ENCODE results near the gene SMARCD3. TPM values are rescaled to one million over a fixed set of nuclear protein-coding genes. Genes with fewer than 3 reads are reported as not detected.

Gene SMARCD3
- total and polyA plus RNA-seq, 8 donors = 11.6 to 105 (median 30.3) TPM

DNA sequence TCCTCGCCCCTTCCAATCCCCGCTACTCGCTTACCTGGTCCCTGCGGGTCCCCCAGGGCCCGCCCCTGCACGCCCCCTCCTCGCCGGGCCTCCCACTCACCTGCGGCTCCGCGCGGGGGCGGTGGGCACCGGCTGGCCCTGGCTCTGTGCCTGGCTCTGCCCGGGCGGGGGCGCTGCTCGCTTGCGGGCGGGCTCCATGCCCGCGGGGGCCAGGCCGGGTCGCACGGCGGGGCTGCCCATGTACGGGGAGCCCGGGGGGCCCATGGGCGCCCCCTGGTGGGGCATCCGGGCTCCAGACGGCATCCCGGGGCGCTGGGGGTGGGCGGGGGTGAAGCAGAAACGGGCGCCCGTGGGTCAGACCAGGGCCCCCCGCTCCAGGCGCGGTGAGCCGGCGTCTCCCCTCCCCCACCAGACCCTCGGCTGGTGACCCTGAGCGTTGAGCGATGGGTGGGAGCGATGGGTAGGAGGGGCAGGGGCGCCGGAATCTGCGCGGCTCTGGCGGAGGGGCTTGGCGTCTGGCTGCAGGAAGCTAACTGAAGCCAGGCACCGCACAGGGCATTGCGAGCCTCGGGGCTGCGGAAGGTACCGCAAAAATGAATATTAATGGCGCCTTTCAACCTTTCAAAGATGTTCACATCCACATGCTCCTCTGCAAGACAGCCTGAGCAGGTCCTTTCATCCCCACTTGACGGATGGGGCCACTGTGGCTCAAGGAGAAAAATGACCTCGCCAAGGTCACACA, 3.0 kb downstream of the SMARCD3 start:
- H3K9me3 ChIP-seq = no peaks in the 10 kb centered on the region
- peaks cover 57 to 82% (median 76%) of the 10 kb centered on the region in 4 donors for H3K4me1 ChIP-seq
- 5 to 14% (median 7%) methylated on average over 16 to 60 of the region's 60 CpGs for WGBS, 5 donors
- TF ChIP-seq, protein P1, sequence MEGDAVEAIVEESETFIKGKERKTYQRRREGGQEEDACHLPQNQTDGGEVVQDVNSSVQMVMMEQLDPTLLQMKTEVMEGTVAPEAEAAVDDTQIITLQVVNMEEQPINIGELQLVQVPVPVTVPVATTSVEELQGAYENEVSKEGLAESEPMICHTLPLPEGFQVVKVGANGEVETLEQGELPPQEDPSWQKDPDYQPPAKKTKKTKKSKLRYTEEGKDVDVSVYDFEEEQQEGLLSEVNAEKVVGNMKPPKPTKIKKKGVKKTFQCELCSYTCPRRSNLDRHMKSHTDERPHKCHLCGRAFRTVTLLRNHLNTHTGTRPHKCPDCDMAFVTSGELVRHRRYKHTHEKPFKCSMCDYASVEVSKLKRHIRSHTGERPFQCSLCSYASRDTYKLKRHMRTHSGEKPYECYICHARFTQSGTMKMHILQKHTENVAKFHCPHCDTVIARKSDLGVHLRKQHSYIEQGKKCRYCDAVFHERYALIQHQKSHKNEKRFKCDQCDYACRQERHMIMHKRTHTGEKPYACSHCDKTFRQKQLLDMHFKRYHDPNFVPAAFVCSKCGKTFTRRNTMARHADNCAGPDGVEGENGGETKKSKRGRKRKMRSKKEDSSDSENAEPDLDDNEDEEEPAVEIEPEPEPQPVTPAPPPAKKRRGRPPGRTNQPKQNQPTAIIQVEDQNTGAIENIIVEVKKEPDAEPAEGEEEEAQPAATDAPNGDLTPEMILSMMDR (IDR thresholded peaks at IDR 0.05) = peak in 3 of 7 experiments; percentile 70 to 83 (median 74)
- no peak for TF ChIP-seq POLR2A (IDR thresholded peaks at IDR 0.05)
- intact Hi-C loops (cut with DNase I; ENCODE audit: low total_unique reads) = loop anchor here (10.0 kb wide), 1 partner anchor 59 kb away; no protein-coding TSS in a partner anchor
- DNase-seq = peak; percentile 49 to 82
- peaks cover 0 to 38% (median 21%) of the 10 kb centered on the region in 3 donors for H3K27me3 ChIP-seq
- H3K4me3 ChIP-seq = peak overlapping the region; percentile 41 to 53 (median 46)
- peak overlapping the region in 4 of 5 donors; percentile 20 to 93 (median 28) for H3K27ac ChIP-seq
- peaks cover 0 to 22% (median 18%) of the 10 kb centered on the region in 4 donors for H3K36me3 ChIP-seq

DNA sequence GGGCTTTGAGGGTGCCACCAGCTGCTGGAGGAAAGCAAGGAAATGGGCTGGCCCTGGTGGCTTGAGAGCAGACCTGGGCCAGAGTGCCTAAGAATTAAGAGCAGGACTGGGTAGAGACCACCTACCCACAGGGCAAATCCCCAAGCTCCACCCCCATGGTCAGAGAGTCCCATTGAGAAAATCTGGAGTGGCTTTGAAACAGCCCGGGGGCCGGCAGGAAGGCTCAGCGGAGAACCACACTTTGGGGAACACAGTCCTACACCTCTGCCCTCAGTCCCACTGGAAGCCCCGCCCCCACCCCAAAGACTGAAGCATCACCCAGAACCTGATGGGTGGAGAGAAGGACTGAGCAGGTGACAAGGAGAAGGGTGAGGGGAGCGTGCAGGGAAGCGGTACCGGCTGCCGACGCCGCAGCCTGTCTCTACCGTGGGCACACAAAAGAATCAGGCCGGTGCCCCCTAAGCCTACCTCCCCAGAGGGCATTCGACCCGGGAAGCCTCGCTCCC, 3.6 kb downstream of the SMARCD3 start:
- intact Hi-C loops (cut with DNase I; ENCODE audit: low total_unique reads) = loop anchor here (10.0 kb wide), 1 partner anchor 60 kb away; no protein-coding TSS in a partner anchor
- Histone ChIP-seq H3K4me3 (peak overlapping the region; percentile 41 to 53 (median 46)), H3K36me3 (peaks cover 0 to 28% (median 25%) of the 10 kb centered on the region in 4 donors), H3K27me3 (peaks cover 0 to 38% (median 21%) of the 10 kb centered on the region in 3 donors), H3K4me1 (peaks cover 52 to 79% (median 69%) of the 10 kb centered on the region in 4 donors), H3K9me3 (no peaks in the 10 kb centered on the region), H3K27ac (peak overlapping the region in 2 of 5 donors; percentile 20 to 93)
- WGBS, 5 donors = 6 to 24% (median 19%) methylated on average over 5 to 15 of the region's 15 CpGs
- DNase-seq = no peak
- no peak for TF ChIP-seq EP300 (IDR thresholded peaks at IDR 0.05)
- no peak for TF ChIP-seq POLR2AphosphoS5 (IDR thresholded peaks at IDR 0.05)
- no peak for TF ChIP-seq POLR2A (IDR thresholded peaks at IDR 0.05)
- TF ChIP-seq, protein P1 (IDR thresholded peaks at IDR 0.05) = no peak

DNA sequence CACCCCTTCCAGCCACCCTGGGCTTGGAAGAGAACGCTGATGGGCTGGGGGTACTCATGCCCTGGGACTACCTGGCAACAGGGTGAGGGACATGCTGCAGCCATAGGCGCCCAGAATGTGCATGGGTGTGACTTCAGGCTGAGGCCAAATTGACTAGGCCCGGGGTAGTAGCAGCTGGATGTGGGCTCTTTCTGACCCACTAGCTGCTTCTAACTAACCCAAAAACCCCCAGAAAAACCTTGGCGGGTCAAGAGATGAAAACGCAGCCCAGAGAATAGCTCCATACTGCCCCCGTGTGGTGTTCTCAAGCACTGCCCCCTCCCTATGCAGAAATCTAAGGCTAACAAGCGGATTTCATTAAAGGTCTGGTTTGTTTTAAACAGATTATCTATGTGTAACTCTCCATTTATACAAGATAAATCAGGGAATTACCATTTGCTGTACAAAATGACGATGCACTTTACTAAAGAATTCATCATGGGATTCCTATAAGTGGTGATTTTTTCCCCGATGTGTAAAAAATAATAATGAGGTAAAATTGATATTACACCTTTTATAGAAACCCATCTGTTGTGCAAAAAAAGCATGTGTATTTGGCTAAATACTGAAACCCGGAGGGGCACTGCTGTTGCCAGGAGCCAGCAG, 4.2 kb downstream of the SMARCD3 start:
- 19 to 32% (median 23%) methylated on average over 10 of the region's 10 CpGs for WGBS, 5 donors
- peak overlapping the region in 2 of 5 donors; percentile 8 to 41 for H3K27ac ChIP-seq

More for the DNA sequence above, 4.2 kb downstream of the SMARCD3 start:
- DNase-seq = peak; percentile 55 to 84
- no peak for TF ChIP-seq EP300 (IDR thresholded peaks at IDR 0.05)
- TF ChIP-seq, protein P1 (IDR thresholded peaks at IDR 0.05) = peak in 5 of 7 experiments; percentile 43 to 93 (median 87)
- Histone ChIP-seq H3K4me1 (peaks cover 46 to 74% (median 64%) of the 10 kb centered on the region in 4 donors), H3K27me3 (peaks cover 0 to 38% (median 21%) of the 10 kb centered on the region in 3 donors), H3K4me3 (peak overlapping the region in 1 of 4 donors; percentile 46), H3K36me3 (peaks cover 0 to 34% (median 31%) of the 10 kb centered on the region in 4 donors), H3K9me3 (no peaks in the 10 kb centered on the region)
- intact Hi-C loops (cut with DNase I; ENCODE audit: low total_unique reads) = loop anchor here (10.0 kb wide), 1 partner anchor 60 kb away; no protein-coding TSS in a partner anchor
